Brain microvascular endothelial cell (primary cell): Measurements from ENCODE around the gene ATRN.

Experiments used
- DNase-seq: peaks from one replicate; pipeline ENCODE4 v3.0.0-alpha.2; 2020
- H3K27ac ChIP-seq: fragments of 250-450 bp; sonication (Bioruptor Pico); 2 replicates; pipeline ENCODE4 v1.5.1; 2020; ENCODE audit warnings: mild to moderate bottlenecking, moderate library complexity
- H3K27me3 ChIP-seq: fragments of 250-450 bp; sonication (Bioruptor Pico); replicated peaks from 2 replicates; pipeline ENCODE4 v1.5.1; 2020; ENCODE audit warnings: mild to moderate bottlenecking
- H3K36me3 ChIP-seq: fragments of 250-450 bp; sonication (Bioruptor Pico); replicated peaks from 2 replicates; pipeline ENCODE4 v1.5.1; 2020; ENCODE audit warnings: mild to moderate bottlenecking
- H3K4me3 ChIP-seq: 2 replicates; pipeline ENCODE4 v1.5.1; 2011; ENCODE audit warnings: low read depth, mild to moderate bottlenecking, control low read depth, low read length, moderate library complexity
- in situ Hi-C: cut with HindIII; loops from 2 replicates; pipeline ENCODE4 v1.10.0; 2017; ENCODE audit warnings: low sequenced_read_pairs, low pct_ligation_motif_present
- TF ChIP-seq, protein P1 (sequence below): IDR thresholded peaks from 2 replicates; pipeline ENCODE4 v1.5.1; 2011; ENCODE audit warnings: low read depth, mild to moderate bottlenecking, moderate library complexity, low read length, control low read depth, inconsistent platforms; ENCODE audit errors: missing control alignments

ATRN gene

DNA sequence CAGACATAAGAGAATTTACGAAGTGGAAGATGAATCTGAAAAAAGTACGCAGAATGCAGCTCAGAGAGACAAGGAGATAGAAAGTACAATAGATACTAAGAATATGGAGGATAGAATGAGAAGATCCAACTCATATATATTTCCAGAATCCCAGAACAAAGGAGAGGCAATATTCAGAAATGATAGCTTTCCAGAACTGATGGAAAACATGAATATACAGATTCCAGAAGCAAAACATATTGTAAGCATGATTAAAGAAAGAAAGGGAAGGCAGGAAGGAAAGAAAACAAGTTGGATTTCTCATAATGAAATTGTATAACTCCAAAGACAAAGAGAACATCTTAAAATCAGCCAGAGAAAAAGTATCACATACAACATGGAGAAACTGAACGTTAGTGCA lies 169.4 kb downstream of the ATRN start:
- Histone ChIP-seq H3K36me3 (no peaks in the 10 kb centered on the region), H3K4me3 (no peak overlapping the region), H3K27me3 (no peaks in the 10 kb centered on the region), H3K27ac (no peak overlapping the region)
- in situ Hi-C loops, result no loop called here
- no peak for DNase-seq
- TF ChIP-seq, protein P1, sequence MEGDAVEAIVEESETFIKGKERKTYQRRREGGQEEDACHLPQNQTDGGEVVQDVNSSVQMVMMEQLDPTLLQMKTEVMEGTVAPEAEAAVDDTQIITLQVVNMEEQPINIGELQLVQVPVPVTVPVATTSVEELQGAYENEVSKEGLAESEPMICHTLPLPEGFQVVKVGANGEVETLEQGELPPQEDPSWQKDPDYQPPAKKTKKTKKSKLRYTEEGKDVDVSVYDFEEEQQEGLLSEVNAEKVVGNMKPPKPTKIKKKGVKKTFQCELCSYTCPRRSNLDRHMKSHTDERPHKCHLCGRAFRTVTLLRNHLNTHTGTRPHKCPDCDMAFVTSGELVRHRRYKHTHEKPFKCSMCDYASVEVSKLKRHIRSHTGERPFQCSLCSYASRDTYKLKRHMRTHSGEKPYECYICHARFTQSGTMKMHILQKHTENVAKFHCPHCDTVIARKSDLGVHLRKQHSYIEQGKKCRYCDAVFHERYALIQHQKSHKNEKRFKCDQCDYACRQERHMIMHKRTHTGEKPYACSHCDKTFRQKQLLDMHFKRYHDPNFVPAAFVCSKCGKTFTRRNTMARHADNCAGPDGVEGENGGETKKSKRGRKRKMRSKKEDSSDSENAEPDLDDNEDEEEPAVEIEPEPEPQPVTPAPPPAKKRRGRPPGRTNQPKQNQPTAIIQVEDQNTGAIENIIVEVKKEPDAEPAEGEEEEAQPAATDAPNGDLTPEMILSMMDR, result no peak

- Histone ChIP-seq H3K27ac (no peak overlapping the region), H3K4me3 (no peak overlapping the region)
- in situ Hi-C loops, result no loop called here
Measured at GRCh38 chr20:3645309-3646066, 174.7 kb downstream of the ATRN start.

GRCh38 chr20:3646067-3646440 lies 175.2 kb downstream of the ATRN start:
- H3K36me3 ChIP-seq, result peaks cover 4% of the 10 kb centered on the region
- H3K4me3 ChIP-seq, result no peak overlapping the region
- H3K27ac ChIP-seq, result peak overlapping the region; percentile 23
- in situ Hi-C loops, result no loop called here
- DNase-seq, result peak; percentile 53
- no peaks in the 10 kb centered on the region for H3K27me3 ChIP-seq
- TF ChIP-seq, protein P1, result no peak

More at GRCh38 chr20:3645309-3646066, 174.7 kb downstream of the ATRN start:
- DNase-seq, result no peak
- Histone ChIP-seq H3K27me3 (no peaks in the 10 kb centered on the region), H3K36me3 (peaks cover 4% of the 10 kb centered on the region)
- TF ChIP-seq, protein P1, result no peak

DNA sequence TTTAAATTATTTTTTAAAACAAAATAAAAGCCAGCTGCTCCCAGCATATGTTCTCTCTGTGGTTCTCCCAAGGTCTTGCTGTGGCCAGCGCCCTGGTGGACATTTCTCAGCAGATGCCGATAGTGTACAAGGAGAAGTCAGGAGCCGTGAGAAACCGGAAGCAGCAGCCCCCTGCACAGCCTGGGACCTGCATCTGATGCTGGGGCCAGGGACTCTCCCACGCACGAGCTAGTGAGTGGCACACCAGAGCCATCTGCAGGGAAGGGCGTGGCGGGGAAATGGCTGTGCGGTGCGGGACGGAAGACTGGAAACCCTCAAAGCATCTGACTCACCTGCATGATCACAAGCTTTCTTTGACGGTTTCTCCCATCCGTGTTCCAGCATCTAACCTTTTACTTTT lies 175.8 kb downstream of the ATRN start:
- H3K27ac ChIP-seq, result no peak overlapping the region
- H3K4me3 ChIP-seq, result no peak overlapping the region
- in situ Hi-C loops, result no loop called here
- peak; percentile 51 for DNase-seq
- H3K36me3 ChIP-seq, result peaks cover 4% of the 10 kb centered on the region
- H3K27me3 ChIP-seq, result no peaks in the 10 kb centered on the region
- TF ChIP-seq, protein P1, result peak; percentile 39

DNA sequence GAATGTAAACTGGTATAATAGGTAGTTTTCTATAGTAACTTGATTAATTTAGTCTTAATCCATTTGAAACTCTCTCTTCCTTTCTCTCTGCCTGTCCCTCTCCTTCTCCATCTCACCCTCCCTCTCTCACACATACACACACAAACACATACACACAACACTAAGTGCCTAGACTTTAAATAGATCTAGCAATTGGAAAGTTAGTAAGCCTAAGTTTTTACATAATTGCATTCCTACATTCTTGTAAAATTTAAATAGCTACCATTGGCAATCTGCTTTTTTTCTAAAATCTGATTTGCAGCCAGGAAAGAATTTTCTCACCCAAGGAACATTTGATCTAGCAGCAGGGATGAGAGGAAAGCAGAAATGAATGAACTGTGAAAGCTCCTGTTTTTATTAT lies 176.7 kb downstream of the ATRN start:
- H3K36me3 ChIP-seq, result peaks cover 4% of the 10 kb centered on the region
- no peak overlapping the region for H3K27ac ChIP-seq
- TF ChIP-seq, protein P1, result no peak
- no peaks in the 10 kb centered on the region for H3K27me3 ChIP-seq
- DNase-seq, result no peak
- in situ Hi-C loops, result no loop called here
- H3K4me3 ChIP-seq, result no peak overlapping the region

- in situ Hi-C loops, result no loop called here
- Histone ChIP-seq H3K36me3 (peaks cover 4% of the 10 kb centered on the region), H3K27me3 (no peaks in the 10 kb centered on the region)
Measured at GRCh38 chr20:3648951-3649350, 178.1 kb downstream of the ATRN start.

More at GRCh38 chr20:3648951-3649350, 178.1 kb downstream of the ATRN start:
- DNase-seq, result no peak
- TF ChIP-seq, protein P1, result no peak
- Histone ChIP-seq H3K4me3 (no peak overlapping the region), H3K27ac (no peak overlapping the region)
